Measurements from ENCODE around the gene MAN1A2. TPM values are rescaled to one million over a fixed set of nuclear protein-coding genes. Genes with fewer than 3 reads are reported as not detected.

The MAN1A2 gene
- total RNA-seq, 1 donor from 2014 or later, result 45.4 TPM

- H3K36me3 ChIP-seq (ENCODE audit: control insufficient read depth in 3 of 3, insufficient read depth in 3 of 3, low read length in 3 of 3), result no peaks in the 10 kb centered on the region
- peak overlapping the region in 2 of 3 donors; percentile 73 to 95 for H3K9ac ChIP-seq (ENCODE audit: low read depth in 1 of 3, low read length in 3 of 3)
- H3K4me3 ChIP-seq (ENCODE audit: low read length in 3 of 3), result peak overlapping the region; percentile 52 to 91 (median 57)
- H3K27ac ChIP-seq (ENCODE audit: low read depth, low read length), result no peak overlapping the region
- no peaks in the 10 kb centered on the region for H3K9me3 ChIP-seq (ENCODE audit: control insufficient read depth in 3 of 3, low read length in 3 of 3)
- peaks cover 4 to 15% (median 10%) of the 10 kb centered on the region in 3 donors for H3K4me1 ChIP-seq (ENCODE audit: control insufficient read depth in 3 of 3, insufficient read depth in 3 of 3, low read length in 3 of 3)
- H3K27me3 ChIP-seq (ENCODE audit: control insufficient read depth in 3 of 3, insufficient read depth in 3 of 3, low read length in 3 of 3), result no peaks in the 10 kb centered on the region
These were observed 3.3 kb downstream of the MAN1A2 start for GRCh38 chr1:117370509-117370908.

- H3K4me1 ChIP-seq (ENCODE audit: control insufficient read depth in 3 of 3, insufficient read depth in 3 of 3, low read length in 3 of 3), result peaks cover 0 to 10% (median 0%) of the 10 kb centered on the region in 3 donors
- H3K27me3 ChIP-seq (ENCODE audit: control insufficient read depth in 3 of 3, insufficient read depth in 3 of 3, low read length in 3 of 3), result no peaks in the 10 kb centered on the region
- H3K9ac ChIP-seq (ENCODE audit: low read depth in 1 of 3, low read length in 3 of 3), result no peak overlapping the region
- no peaks in the 10 kb centered on the region for H3K9me3 ChIP-seq (ENCODE audit: control insufficient read depth in 3 of 3, low read length in 3 of 3)
- H3K36me3 ChIP-seq (ENCODE audit: control insufficient read depth in 3 of 3, insufficient read depth in 3 of 3, low read length in 3 of 3), result no peaks in the 10 kb centered on the region
- no peak overlapping the region for H3K27ac ChIP-seq (ENCODE audit: low read depth, low read length)
- no peak overlapping the region for H3K4me3 ChIP-seq (ENCODE audit: low read length in 3 of 3)
These were observed 4.3 kb downstream of the MAN1A2 start for GRCh38 chr1:117371441-117372151.

- no peaks in the 10 kb centered on the region for H3K36me3 ChIP-seq (ENCODE audit: control insufficient read depth in 3 of 3, insufficient read depth in 3 of 3, low read length in 3 of 3)
- no peaks in the 10 kb centered on the region for H3K27me3 ChIP-seq (ENCODE audit: control insufficient read depth in 3 of 3, insufficient read depth in 3 of 3, low read length in 3 of 3)
- H3K27ac ChIP-seq (ENCODE audit: low read depth, low read length), result no peak overlapping the region
- no peak overlapping the region for H3K4me3 ChIP-seq (ENCODE audit: low read length in 3 of 3)
- H3K9ac ChIP-seq (ENCODE audit: low read depth in 1 of 3, low read length in 3 of 3), result no peak overlapping the region
- no peaks in the 10 kb centered on the region for H3K9me3 ChIP-seq (ENCODE audit: control insufficient read depth in 3 of 3, low read length in 3 of 3)
- H3K4me1 ChIP-seq (ENCODE audit: control insufficient read depth in 3 of 3, insufficient read depth in 3 of 3, low read length in 3 of 3), result peaks cover 0 to 10% (median 0%) of the 10 kb centered on the region in 3 donors
These were observed 5.7 kb downstream of the MAN1A2 start for GRCh38 chr1:117372863-117373412.

- Histone ChIP-seq H3K9me3 (ENCODE audit: control insufficient read depth in 3 of 3, low read length in 3 of 3) (no peaks in the 10 kb centered on the region), H3K27me3 (ENCODE audit: control insufficient read depth in 3 of 3, insufficient read depth in 3 of 3, low read length in 3 of 3) (no peaks in the 10 kb centered on the region), H3K36me3 (ENCODE audit: control insufficient read depth in 3 of 3, insufficient read depth in 3 of 3, low read length in 3 of 3) (no peaks in the 10 kb centered on the region), H3K9ac (ENCODE audit: low read depth in 1 of 3, low read length in 3 of 3) (no peak overlapping the region), H3K4me1 (ENCODE audit: control insufficient read depth in 3 of 3, insufficient read depth in 3 of 3, low read length in 3 of 3) (peaks cover 0 to 9% (median 0%) of the 10 kb centered on the region in 3 donors), H3K4me3 (ENCODE audit: low read length in 3 of 3) (no peak overlapping the region), H3K27ac (ENCODE audit: low read depth, low read length) (no peak overlapping the region)
These were observed 6.7 kb downstream of the MAN1A2 start for GRCh38 chr1:117373932-117374331.

- H3K27ac ChIP-seq (ENCODE audit: low read depth, low read length), result no peak overlapping the region
These were observed 8.1 kb downstream of the MAN1A2 start for GRCh38 chr1:117375327-117375726.

GRCh38 chr1:117387060-117387633 lies 19.9 kb downstream of the MAN1A2 start:
- H3K4me3 ChIP-seq (ENCODE audit: low read length in 3 of 3), result no peak overlapping the region
- H3K9me3 ChIP-seq (ENCODE audit: control insufficient read depth in 3 of 3, low read length in 3 of 3), result no peaks in the 10 kb centered on the region
- H3K36me3 ChIP-seq (ENCODE audit: control insufficient read depth in 3 of 3, insufficient read depth in 3 of 3, low read length in 3 of 3), result no peaks in the 10 kb centered on the region
- peaks cover 17 to 24% (median 19%) of the 10 kb centered on the region in 3 donors for H3K4me1 ChIP-seq (ENCODE audit: control insufficient read depth in 3 of 3, insufficient read depth in 3 of 3, low read length in 3 of 3)
- no peaks in the 10 kb centered on the region for H3K27me3 ChIP-seq (ENCODE audit: control insufficient read depth in 3 of 3, insufficient read depth in 3 of 3, low read length in 3 of 3)
- no peak overlapping the region for H3K27ac ChIP-seq (ENCODE audit: low read depth, low read length)
- no peak overlapping the region for H3K9ac ChIP-seq (ENCODE audit: low read depth in 1 of 3, low read length in 3 of 3)

More at GRCh38 chr1:117375327-117375726, 8.1 kb downstream of the MAN1A2 start:
- Histone ChIP-seq H3K27me3 (ENCODE audit: control insufficient read depth in 3 of 3, insufficient read depth in 3 of 3, low read length in 3 of 3) (no peaks in the 10 kb centered on the region), H3K4me1 (ENCODE audit: control insufficient read depth in 3 of 3, insufficient read depth in 3 of 3, low read length in 3 of 3) (peaks cover 0 to 5% (median 0%) of the 10 kb centered on the region in 3 donors), H3K9me3 (ENCODE audit: control insufficient read depth in 3 of 3, low read length in 3 of 3) (no peaks in the 10 kb centered on the region), H3K4me3 (ENCODE audit: low read length in 3 of 3) (no peak overlapping the region), H3K36me3 (ENCODE audit: control insufficient read depth in 3 of 3, insufficient read depth in 3 of 3, low read length in 3 of 3) (no peaks in the 10 kb centered on the region), H3K9ac (ENCODE audit: low read depth in 1 of 3, low read length in 3 of 3) (no peak overlapping the region)

GRCh38 chr1:117388328-117388727 lies 21.1 kb downstream of the MAN1A2 start:
- Histone ChIP-seq H3K36me3 (ENCODE audit: control insufficient read depth in 3 of 3, insufficient read depth in 3 of 3, low read length in 3 of 3) (no peaks in the 10 kb centered on the region), H3K9me3 (ENCODE audit: control insufficient read depth in 3 of 3, low read length in 3 of 3) (no peaks in the 10 kb centered on the region), H3K9ac (ENCODE audit: low read depth in 1 of 3, low read length in 3 of 3) (no peak overlapping the region), H3K4me3 (ENCODE audit: low read length in 3 of 3) (no peak overlapping the region), H3K27ac (ENCODE audit: low read depth, low read length) (no peak overlapping the region), H3K27me3 (ENCODE audit: control insufficient read depth in 3 of 3, insufficient read depth in 3 of 3, low read length in 3 of 3) (no peaks in the 10 kb centered on the region), H3K4me1 (ENCODE audit: control insufficient read depth in 3 of 3, insufficient read depth in 3 of 3, low read length in 3 of 3) (peaks cover 28 to 34% (median 30%) of the 10 kb centered on the region in 3 donors)

GRCh38 chr1:117389284-117389683 lies 22.0 kb downstream of the MAN1A2 start:
- H3K27ac ChIP-seq (ENCODE audit: low read depth, low read length), result no peak overlapping the region

GRCh38 chr1:117389779-117390178 lies 22.5 kb downstream of the MAN1A2 start:
- no peaks in the 10 kb centered on the region for H3K27me3 ChIP-seq (ENCODE audit: control insufficient read depth in 3 of 3, insufficient read depth in 3 of 3, low read length in 3 of 3)
- no peak overlapping the region for H3K4me3 ChIP-seq (ENCODE audit: low read length in 3 of 3)
- no peaks in the 10 kb centered on the region for H3K36me3 ChIP-seq (ENCODE audit: control insufficient read depth in 3 of 3, insufficient read depth in 3 of 3, low read length in 3 of 3)
- H3K9ac ChIP-seq (ENCODE audit: low read depth in 1 of 3, low read length in 3 of 3), result peak overlapping the region in 1 of 3 donors; percentile 25
- peaks cover 28 to 34% (median 30%) of the 10 kb centered on the region in 3 donors for H3K4me1 ChIP-seq (ENCODE audit: control insufficient read depth in 3 of 3, insufficient read depth in 3 of 3, low read length in 3 of 3)
- no peaks in the 10 kb centered on the region for H3K9me3 ChIP-seq (ENCODE audit: control insufficient read depth in 3 of 3, low read length in 3 of 3)
- no peak overlapping the region for H3K27ac ChIP-seq (ENCODE audit: low read depth, low read length)

More at GRCh38 chr1:117389284-117389683, 22.0 kb downstream of the MAN1A2 start:
- Histone ChIP-seq H3K4me3 (ENCODE audit: low read length in 3 of 3) (no peak overlapping the region), H3K9me3 (ENCODE audit: control insufficient read depth in 3 of 3, low read length in 3 of 3) (no peaks in the 10 kb centered on the region), H3K9ac (ENCODE audit: low read depth in 1 of 3, low read length in 3 of 3) (peak overlapping the region in 1 of 3 donors; percentile 25), H3K27me3 (ENCODE audit: control insufficient read depth in 3 of 3, insufficient read depth in 3 of 3, low read length in 3 of 3) (no peaks in the 10 kb centered on the region), H3K4me1 (ENCODE audit: control insufficient read depth in 3 of 3, insufficient read depth in 3 of 3, low read length in 3 of 3) (peaks cover 28 to 34% (median 30%) of the 10 kb centered on the region in 3 donors), H3K36me3 (ENCODE audit: control insufficient read depth in 3 of 3, insufficient read depth in 3 of 3, low read length in 3 of 3) (no peaks in the 10 kb centered on the region)

- Histone ChIP-seq H3K27ac (ENCODE audit: low read depth, low read length) (no peak overlapping the region), H3K4me1 (ENCODE audit: control insufficient read depth in 3 of 3, insufficient read depth in 3 of 3, low read length in 3 of 3) (peaks cover 14 to 24% (median 18%) of the 10 kb centered on the region in 3 donors), H3K4me3 (ENCODE audit: low read length in 3 of 3) (no peak overlapping the region), H3K9me3 (ENCODE audit: control insufficient read depth in 3 of 3, low read length in 3 of 3) (no peaks in the 10 kb centered on the region), H3K27me3 (ENCODE audit: control insufficient read depth in 3 of 3, insufficient read depth in 3 of 3, low read length in 3 of 3) (no peaks in the 10 kb centered on the region), H3K36me3 (ENCODE audit: control insufficient read depth in 3 of 3, insufficient read depth in 3 of 3, low read length in 3 of 3) (no peaks in the 10 kb centered on the region), H3K9ac (ENCODE audit: low read depth in 1 of 3, low read length in 3 of 3) (no peak overlapping the region)
These were observed 25.5 kb downstream of the MAN1A2 start for GRCh38 chr1:117392771-117393170.

Measured in skeletal muscle tissue (tissue), 4 donors.